Spleen (tissue), 7 donors: ENCODE measurements around the gene PLEKHA7.

Experiments
- CTCF ChIP-seq, 11 experiments: fragments of 200-600 bp in 7 of 11; fragments of 450-650 bp in 4 of 11; sonication (generic) in 4 of 11; IDR thresholded peaks in 8 of 11; conservative IDR thresholded peaks in 3 of 11; 1 replicate in 7 of 11; 2 replicates in 4 of 11; pipeline versions ENCODE4 v1.4.0 to v1.8.0; 2016 to 2021; ENCODE audit warnings: antibody characterized with exemption in 11 of 11, inconsistent platforms in 4 of 11, mild to moderate bottlenecking in 1 of 11
- POLR2A ChIP-seq, 3 donors: fragments of 450-650 bp; IDR thresholded peaks; one replicate each; pipeline ENCODE4 v1.5.1; 2017; ENCODE audit warnings: antibody characterized with exemption in 3 of 3, mild to moderate bottlenecking in 1 of 3
- donor health status: DM: no; HTN: no; CAD: no; lungs with moderate emphysema.
- donor health status: DM: no; HTN: no; CAD: no.
- donor health status: DM: no; HTN: no; CAD: no.

DNA sequence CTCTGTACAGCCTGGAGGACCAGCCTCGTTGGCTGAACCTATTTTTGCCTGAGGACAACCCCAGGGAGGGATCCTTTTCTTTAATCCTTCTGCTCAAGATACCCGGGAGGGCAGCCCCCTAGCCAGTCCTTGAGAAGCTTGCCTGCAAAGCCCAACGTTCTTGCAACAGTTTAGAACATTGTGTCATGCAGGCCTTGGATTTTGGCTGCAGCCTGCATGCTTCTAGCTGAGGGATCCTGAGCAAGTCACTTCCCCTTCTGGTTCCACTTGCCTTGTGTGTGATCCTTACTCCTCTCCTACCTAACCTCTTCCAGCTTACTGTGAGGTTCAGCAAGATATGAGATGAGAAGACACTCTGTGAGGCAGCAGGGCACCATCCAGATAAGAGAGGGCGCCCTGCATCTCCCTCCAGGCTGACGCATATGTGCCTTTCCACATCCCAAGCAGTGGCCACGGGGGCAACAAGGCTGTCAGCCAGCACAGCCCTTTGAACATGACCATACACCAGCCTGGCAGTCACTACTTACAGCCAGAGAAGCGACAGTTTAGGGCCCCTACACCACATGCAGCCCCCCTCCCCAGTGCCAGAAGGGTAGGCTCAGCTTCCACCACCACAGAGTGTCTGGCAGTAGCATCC, 199.7 kb downstream of the PLEKHA7 start:
- no peak for TF ChIP-seq POLR2A (IDR thresholded peaks at IDR 0.05)
- no peak for TF ChIP-seq CTCF (IDR thresholded peaks at IDR 0.05 in 8 of 11, conservative IDR thresholded peaks at IDR 0.05 in 3 of 11)
